Stimulated activated CD4-positive, alpha-beta T cell treated with anti-CD3 and anti-CD28 coated beads, Interleukin-12 subunit alpha, Interleukin-12 subunit beta, amount 100 ng/mL, for 48 hours (primary cell): ENCODE results near the gene CXCR5.

Experiments
- DNase-seq, 3 donors: peaks; one replicate each; pipeline ENCODE4 v3.0.0-alpha.2; 2020; ENCODE audit warnings: low read depth in 2 of 3, low spot score in 1 of 3

The CXCR5 gene

GRCh38 chr11:118876286-118876685 is 7.4 kb upstream of the CXCR5 start:
- no peak for DNase-seq

- no peak for DNase-seq
Observed at GRCh38 chr11:118877487-118878162, 6.1 kb upstream of the CXCR5 start.

DNA sequence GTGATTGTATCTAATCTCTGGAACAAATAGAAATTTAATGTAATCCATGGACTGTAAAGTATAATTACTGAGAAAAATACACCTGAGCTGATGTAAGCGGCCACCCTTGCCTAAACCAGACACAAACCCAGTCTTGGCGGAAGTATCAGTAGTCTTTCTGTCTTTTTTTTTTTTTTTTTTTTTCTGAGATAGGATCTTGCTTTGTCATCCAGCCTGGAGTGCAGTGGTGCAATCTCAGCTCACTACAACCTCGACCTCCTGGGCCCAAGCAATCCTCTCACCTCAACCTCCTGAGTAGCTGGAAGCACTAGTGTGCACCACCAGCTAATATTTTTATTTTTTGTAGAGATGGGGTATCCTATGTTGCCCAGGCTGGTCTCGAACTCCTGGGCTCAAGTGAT is 5.5 kb upstream of the CXCR5 start:
- no peak for DNase-seq

- DNase-seq: no peak
Observed at GRCh38 chr11:118881228-118881627, 2.5 kb upstream of the CXCR5 start.

DNA sequence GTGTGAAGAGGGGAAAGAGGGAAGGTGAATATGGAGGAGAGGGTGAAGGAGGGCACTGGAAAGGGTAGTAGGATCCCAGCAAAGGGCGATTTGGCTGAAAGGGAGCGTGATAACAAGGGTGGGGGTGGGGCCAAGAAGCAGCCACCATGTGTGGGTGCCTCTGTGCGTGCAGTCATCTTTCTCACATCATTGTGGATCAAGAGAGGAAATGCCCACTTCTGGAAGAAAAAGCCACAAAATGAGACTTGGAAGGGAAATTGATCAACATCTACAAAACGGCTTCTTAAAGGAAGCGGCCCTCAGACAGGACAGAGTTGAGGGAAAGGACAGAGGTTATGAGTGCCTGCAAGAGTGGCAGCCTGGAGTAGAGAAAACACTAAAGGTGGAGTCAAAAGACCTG is 1.2 kb upstream of the CXCR5 start:
- DNase-seq: no peak

GRCh38 chr11:118883004-118883367 is 706 bp upstream of the CXCR5 start:
- no peak for DNase-seq

GRCh38 chr11:118884875-118885274 is 1.2 kb downstream of the CXCR5 start:
- DNase-seq: no peak

DNA sequence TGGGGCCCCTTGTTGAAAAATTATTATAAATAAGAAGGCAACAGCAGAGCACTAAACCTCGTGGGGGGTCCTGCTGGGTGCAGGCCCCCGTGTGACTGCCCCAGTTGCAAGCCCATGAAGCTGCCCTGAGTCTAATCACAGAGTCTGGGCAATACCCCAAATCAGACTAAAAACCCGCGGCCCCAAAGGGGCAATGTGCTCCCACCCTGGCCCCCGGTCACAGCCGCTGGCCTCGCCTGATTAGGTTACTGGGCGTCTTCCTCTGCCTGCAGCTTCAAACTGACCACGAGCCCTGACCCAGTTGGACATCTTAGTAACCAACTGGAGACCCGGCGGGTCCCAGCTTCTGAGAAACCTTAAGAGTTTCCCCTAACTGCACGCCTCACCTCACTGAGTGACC is 1.6 kb downstream of the CXCR5 start:
- no peak for DNase-seq

DNA sequence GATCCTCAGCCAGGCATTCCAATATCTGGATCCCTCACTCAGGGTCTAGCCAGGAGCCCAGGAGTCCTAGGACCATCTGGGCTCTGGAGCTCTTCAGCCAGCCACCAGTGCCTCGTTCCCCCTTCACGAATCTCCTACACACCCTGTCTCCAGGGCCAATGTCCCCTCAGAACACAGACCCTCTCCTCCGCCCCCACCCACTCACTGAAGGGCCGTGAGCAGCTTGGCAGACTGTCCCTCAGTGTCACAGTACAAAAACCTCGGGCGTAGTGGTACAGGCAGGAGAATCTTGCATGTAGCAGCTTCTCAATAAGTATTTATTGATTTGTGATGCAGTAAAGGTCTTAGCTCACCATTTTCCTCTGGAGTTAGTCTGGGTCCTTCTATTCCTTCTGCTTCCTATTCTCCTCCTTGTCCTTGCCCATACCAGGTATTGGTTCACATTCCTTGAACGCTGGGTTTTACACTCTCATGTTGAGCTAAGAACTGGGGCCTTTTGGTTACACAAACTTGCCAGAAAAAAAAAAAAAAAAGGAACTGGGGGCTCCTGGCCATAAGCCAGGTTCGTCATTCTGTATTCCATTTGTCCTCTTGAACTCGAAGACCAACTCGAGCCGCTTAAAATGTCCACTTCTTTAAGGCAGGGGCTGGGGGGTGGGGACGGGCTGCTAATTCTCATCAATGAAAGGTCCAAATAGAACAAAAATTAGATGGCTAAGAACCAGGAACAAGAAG is 2.3 kb downstream of the CXCR5 start:
- no peak for DNase-seq

- DNase-seq: no peak
Observed at GRCh38 chr11:118886681-118887111, 3.0 kb downstream of the CXCR5 start.

DNA sequence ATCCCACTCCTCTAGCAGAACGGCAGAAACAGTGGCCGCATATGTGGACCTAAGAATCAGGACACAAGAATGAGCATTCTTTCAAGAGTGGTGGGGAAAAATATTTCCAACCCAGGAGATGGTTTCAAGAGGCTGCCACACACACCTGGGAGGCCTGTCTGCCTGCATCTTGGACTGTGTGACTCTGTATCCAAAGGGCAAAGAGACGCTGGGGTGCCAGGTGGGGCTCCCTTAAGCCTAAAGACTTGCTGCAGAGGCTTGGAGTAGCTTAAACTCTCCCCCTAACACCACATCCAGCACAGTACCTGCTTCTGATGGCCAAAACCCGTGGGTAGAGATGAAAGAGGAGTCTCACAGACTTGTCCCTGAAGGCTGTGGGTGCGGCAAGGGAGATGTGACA is 3.5 kb downstream of the CXCR5 start:
- no peak for DNase-seq

GRCh38 chr11:118888398-118888797 is 4.7 kb downstream of the CXCR5 start:
- no peak for DNase-seq

DNA sequence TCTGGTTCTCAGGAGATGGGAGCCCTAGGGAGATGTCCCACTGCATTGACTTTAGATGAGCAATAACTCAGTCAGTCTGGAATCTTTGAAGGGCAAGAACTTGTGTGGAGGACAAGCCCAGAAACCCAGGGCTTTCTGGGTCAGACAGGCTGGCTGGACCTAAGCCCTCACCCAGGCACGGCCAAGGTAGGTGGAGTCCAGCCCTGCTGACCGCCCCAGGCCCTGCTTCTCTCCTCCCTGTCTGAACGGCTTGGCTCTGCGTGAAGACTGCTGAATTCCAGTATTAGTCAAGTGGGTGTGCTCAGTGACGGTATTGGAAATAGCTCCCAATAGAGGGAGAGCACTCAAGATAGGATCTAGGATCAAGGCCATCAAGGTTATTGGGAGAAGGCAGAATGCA is 6.1 kb downstream of the CXCR5 start:
- DNase-seq: no peak

DNA sequence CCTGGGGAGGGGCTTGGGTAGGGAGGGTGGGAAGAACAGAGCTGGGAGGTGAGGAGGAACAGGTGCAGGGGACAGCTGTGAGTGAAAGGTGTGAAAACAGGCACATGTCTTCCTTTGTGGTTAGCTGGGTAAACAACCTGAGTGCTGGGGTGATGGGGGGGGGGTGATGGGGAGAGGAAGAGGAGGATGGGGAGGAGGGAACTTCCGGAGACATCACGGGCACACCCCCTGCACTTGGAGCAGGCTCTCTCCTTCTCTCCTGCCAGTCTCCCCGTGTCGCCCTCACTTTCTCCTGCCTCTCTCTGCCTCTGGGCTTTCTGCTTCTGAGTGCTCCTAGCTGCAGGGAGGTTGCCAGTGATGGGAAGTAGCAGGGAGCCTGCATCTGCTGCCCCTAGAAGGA is 8.8 kb downstream of the CXCR5 start:
- DNase-seq: no peak

- DNase-seq: no peak
Observed at GRCh38 chr11:118892964-118893363, 9.3 kb downstream of the CXCR5 start.

DNA sequence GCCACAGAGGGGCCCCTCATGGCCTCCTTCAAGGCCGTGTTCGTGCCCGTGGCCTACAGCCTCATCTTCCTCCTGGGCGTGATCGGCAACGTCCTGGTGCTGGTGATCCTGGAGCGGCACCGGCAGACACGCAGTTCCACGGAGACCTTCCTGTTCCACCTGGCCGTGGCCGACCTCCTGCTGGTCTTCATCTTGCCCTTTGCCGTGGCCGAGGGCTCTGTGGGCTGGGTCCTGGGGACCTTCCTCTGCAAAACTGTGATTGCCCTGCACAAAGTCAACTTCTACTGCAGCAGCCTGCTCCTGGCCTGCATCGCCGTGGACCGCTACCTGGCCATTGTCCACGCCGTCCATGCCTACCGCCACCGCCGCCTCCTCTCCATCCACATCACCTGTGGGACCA is 10.0 kb downstream of the CXCR5 start:
- no peak for DNase-seq

DNA sequence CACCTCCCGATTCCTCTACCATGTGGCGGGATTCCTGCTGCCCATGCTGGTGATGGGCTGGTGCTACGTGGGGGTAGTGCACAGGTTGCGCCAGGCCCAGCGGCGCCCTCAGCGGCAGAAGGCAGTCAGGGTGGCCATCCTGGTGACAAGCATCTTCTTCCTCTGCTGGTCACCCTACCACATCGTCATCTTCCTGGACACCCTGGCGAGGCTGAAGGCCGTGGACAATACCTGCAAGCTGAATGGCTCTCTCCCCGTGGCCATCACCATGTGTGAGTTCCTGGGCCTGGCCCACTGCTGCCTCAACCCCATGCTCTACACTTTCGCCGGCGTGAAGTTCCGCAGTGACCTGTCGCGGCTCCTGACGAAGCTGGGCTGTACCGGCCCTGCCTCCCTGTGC is 10.5 kb downstream of the CXCR5 start:
- DNase-seq: no peak

- DNase-seq: peak in 1 of 3 donors; percentile 59
Observed at GRCh38 chr11:118895093-118896039, 11.7 kb downstream of the CXCR5 start.

DNA sequence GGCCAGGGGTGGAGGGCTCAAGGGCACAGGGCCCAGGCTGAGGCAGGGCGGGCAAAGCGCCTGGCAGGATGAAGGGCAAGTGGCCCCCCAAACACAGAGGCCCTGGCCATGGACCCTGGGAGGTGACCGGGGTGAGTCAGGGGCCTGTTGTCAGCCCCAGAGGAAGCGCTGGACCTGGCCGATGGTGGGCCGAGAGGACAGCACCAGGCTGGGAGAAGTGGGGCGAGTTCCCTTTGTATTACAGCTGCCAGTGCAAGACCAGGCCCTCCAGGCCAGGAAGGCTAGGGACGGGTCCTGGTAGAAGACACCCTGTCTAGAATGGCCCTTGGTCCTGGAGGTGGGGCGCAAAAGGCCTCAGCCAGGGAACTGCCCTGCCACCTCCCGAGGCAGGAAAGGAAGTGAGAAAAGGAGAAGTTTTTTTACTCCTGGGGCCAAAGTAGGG is 12.8 kb downstream of the CXCR5 start:
- DNase-seq: no peak

GRCh38 chr11:118896921-118897591 is 13.4 kb downstream of the CXCR5 start:
- no peak for DNase-seq

GRCh38 chr11:118897721-118898310 is 14.1 kb downstream of the CXCR5 start:
- DNase-seq: no peak
